Endothelial cell of hepatic sinusoid (primary cell): ENCODE measurements around the gene RPL41.

Experiments
- in situ Hi-C: cut with HindIII; loops from 2 replicates; pipeline ENCODE4 v1.10.0; 2017; ENCODE audit warnings: low sequenced_read_pairs

RPL41 gene

GRCh38 chr12:56164345-56164729 lies 47.9 kb downstream of the RPL41 start:
- in situ Hi-C loops = no loop called here

GRCh38 chr12:56165369-56165768 lies 48.9 kb downstream of the RPL41 start:
- in situ Hi-C loops = no loop called here
